ENCODE results near the gene PGK1.

PGK1 gene

GRCh38 chrX:78165425-78165824 is 61.4 kb downstream of the PGK1 start:
- in situ Hi-C loops (cut with HindIII; ENCODE audit: low sequenced_read_pairs): no loop called here

- in situ Hi-C loops (cut with HindIII; ENCODE audit: low sequenced_read_pairs): no loop called here
Observed at GRCh38 chrX:78168065-78168464, 64.0 kb downstream of the PGK1 start.

Measured in DLD1 (cell line).